Mesothelial cell of epicardium (in vitro differentiated cells): ENCODE measurements around the gene PQBP1. TPM values are rescaled to one million over a fixed set of nuclear protein-coding genes. Genes with fewer than 3 reads are reported as not detected.

Source experiments
- DNase-seq, 2 experiments: peaks; one replicate each; pipeline ENCODE4 v3.0.0; 2021; ENCODE audit warnings: low spot score in 2 of 2; ENCODE audit not compliant: unreplicated experiment in 2 of 2
- H3K27ac Mint-ChIP-seq: 2 replicates; pipeline ENCODE4 v1.8.0; 2021; ENCODE audit warnings: mixed read lengths
- H3K27me3 Mint-ChIP-seq: 2 replicates; pipeline ENCODE4 v1.8.0; 2021; ENCODE audit warnings: low read depth, mixed read lengths
- H3K36me3 Mint-ChIP-seq: 2 replicates; pipeline ENCODE4 v1.8.0; 2021; ENCODE audit warnings: mixed read lengths
- H3K4me1 Mint-ChIP-seq: 2 replicates; pipeline ENCODE4 v1.8.0; 2021; ENCODE audit warnings: mixed read lengths
- H3K4me3 Mint-ChIP-seq: 2 replicates; pipeline ENCODE4 v1.8.0; 2021; ENCODE audit warnings: mild to moderate bottlenecking, moderate library complexity, mixed read lengths
- H3K9me3 Mint-ChIP-seq: 2 replicates; pipeline ENCODE4 v1.8.0; 2021; ENCODE audit warnings: mixed read lengths
- total RNA-seq: library from RNA; stranded (reverse); gene quantifications from 3 replicates; pipeline ENCODE4 v1.2.1, GENCODE V29; 2021
- TF ChIP-seq, protein P1 (sequence below): fragments of 200-600 bp; sonication (generic); IDR thresholded peaks from one replicate; pipeline ENCODE4 v1.5.0; 2021; ENCODE audit warnings: antibody characterized with exemption; ENCODE audit not compliant: unreplicated experiment

The PQBP1 gene
- total RNA-seq, 1 donor from 2014 or later = 62.2 TPM

DNA sequence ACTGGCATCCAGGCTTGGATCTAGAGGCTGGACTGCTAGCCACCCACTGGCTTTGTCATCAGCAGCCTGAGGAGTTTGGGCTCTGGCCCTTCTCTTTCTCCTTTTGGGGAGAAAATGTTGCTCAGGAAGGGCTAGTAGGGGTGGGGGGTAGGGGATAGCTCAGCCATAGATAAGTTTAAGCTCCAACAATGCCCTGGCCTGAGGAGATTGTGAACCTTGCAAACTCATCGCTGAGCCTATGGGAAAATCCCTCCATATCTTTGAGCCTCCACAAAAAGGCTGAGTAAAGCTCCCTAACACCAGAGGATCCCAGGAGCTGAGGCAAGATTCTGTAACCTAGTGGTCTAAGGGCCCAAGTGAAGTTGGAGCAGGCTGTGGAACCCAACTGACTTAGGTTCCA is 50.9 kb downstream of the PQBP1 start:
- TF ChIP-seq, protein P1, sequence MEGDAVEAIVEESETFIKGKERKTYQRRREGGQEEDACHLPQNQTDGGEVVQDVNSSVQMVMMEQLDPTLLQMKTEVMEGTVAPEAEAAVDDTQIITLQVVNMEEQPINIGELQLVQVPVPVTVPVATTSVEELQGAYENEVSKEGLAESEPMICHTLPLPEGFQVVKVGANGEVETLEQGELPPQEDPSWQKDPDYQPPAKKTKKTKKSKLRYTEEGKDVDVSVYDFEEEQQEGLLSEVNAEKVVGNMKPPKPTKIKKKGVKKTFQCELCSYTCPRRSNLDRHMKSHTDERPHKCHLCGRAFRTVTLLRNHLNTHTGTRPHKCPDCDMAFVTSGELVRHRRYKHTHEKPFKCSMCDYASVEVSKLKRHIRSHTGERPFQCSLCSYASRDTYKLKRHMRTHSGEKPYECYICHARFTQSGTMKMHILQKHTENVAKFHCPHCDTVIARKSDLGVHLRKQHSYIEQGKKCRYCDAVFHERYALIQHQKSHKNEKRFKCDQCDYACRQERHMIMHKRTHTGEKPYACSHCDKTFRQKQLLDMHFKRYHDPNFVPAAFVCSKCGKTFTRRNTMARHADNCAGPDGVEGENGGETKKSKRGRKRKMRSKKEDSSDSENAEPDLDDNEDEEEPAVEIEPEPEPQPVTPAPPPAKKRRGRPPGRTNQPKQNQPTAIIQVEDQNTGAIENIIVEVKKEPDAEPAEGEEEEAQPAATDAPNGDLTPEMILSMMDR = no peak
- Mint-ChIP-seq H3K36me3 (peaks cover 2% of the 10 kb centered on the region), H3K4me3 (no peak overlapping the region), H3K27me3 (no peaks in the 10 kb centered on the region), H3K9me3 (peaks cover 8% of the 10 kb centered on the region), H3K27ac (no peak overlapping the region), H3K4me1 (no peaks in the 10 kb centered on the region)
- DNase-seq = no peak

Other genes with a start within 250 kb of the PQBP1 start
- gene WAS, start 214.1 kb upstream of the PQBP1 start, total RNA-seq = 1.4 to 2.2 TPM (median 1.5 TPM) in 3 replicates
- 5.3 to 6.3 TPM (median 5.4 TPM) in 3 replicates for gene SUV39H1, start 201.2 kb upstream of the PQBP1 start, total RNA-seq
- gene GLOD5, start 136.2 kb upstream of the PQBP1 start, total RNA-seq = not detected in 3 replicates
- not detected in 3 replicates for gene GATA1, start 111.3 kb upstream of the PQBP1 start, total RNA-seq
- 196 to 205 TPM (median 200 TPM) in 3 replicates for gene HDAC6, start 95.9 kb upstream of the PQBP1 start, total RNA-seq
- 0.33 to 0.63 TPM (median 0.54 TPM) in 3 replicates for gene ERAS, start 71.4 kb upstream of the PQBP1 start, total RNA-seq
- gene PCSK1N, start 62.3 kb upstream of the PQBP1 start, total RNA-seq = 41.6 to 46.9 TPM (median 42.8 TPM) in 3 replicates
- gene TIMM17B, start 162 bp upstream of the PQBP1 start, total RNA-seq = 64.7 to 68.2 TPM (median 67.6 TPM) in 3 replicates
- 42.2 to 45.9 TPM (median 43.8 TPM) in 3 replicates for gene SLC35A2, start 13.7 kb downstream of the PQBP1 start, total RNA-seq
- 9.3 to 10.3 TPM (median 9.7 TPM) in 3 replicates for gene PIM2, start 21.1 kb downstream of the PQBP1 start, total RNA-seq
- 64.4 to 66.0 TPM (median 64.5 TPM) in 3 replicates for gene OTUD5, start 59.7 kb downstream of the PQBP1 start, total RNA-seq
- 5.1 to 6.1 TPM (median 5.6 TPM) in 3 replicates for gene KCND1, start 73.9 kb downstream of the PQBP1 start, total RNA-seq
- 64.4 to 69.7 TPM (median 68.4 TPM) in 3 replicates for gene GRIPAP1, start 104.3 kb downstream of the PQBP1 start, total RNA-seq
- gene TFE3, start 145.4 kb downstream of the PQBP1 start, total RNA-seq = 52.5 to 54.2 TPM (median 53.2 TPM) in 3 replicates
- 33.5 to 35.1 TPM (median 33.7 TPM) in 3 replicates for gene CCDC120, start 161.1 kb downstream of the PQBP1 start, total RNA-seq
- gene PRAF2, start 176.1 kb downstream of the PQBP1 start, total RNA-seq = 30.5 to 32.0 TPM (median 31.7 TPM) in 3 replicates
- gene WDR45, start 182.0 kb downstream of the PQBP1 start, total RNA-seq = 48.6 to 59.9 TPM (median 53.2 TPM) in 3 replicates
- 16.4 to 18.2 TPM (median 17.2 TPM) in 3 replicates for gene GPKOW, start 225.8 kb downstream of the PQBP1 start, total RNA-seq